Caco-2 (cell line): Measurements from ENCODE around the gene AUTS2. TPM values are rescaled to one million over a fixed set of nuclear protein-coding genes. Genes with fewer than 3 reads are reported as not detected.

Experiments used
- BruUV-seq: library from RNA; stranded (reverse); fragments of 400-500 nt; replicated peaks from 2 replicates; lab custom pipeline; 2021; lab: Mats Ljungman, UMichigan
- CTCF ChIA-PET: fragments of 300-600 bp; sonication (Branson Sonifier 250); formaldehyde crosslinking; loops from one replicate; lab custom pipeline; 2022; ENCODE audit warnings: antibody characterized with exemption; lab: Charles Lee
- POLR2A ChIA-PET: fragments of 300-600 bp; sonication (Branson Sonifier 250); formaldehyde crosslinking; loops from one replicate; lab custom pipeline; 2022; ENCODE audit warnings: antibody characterized with exemption; lab: Charles Lee
- DNase-seq, 2 experiments: peaks; one replicate each; pipeline versions ENCODE4 v3.0.0 to v3.0.0-alpha.2; 2020 to 2022
- H3K27me3 ChIP-seq: replicated peaks from 2 replicates; pipeline ENCODE4 v1.6.0; 2011; ENCODE audit warnings: low read length; ENCODE audit not compliant: control insufficient read depth, insufficient read depth
- H3K36me3 ChIP-seq: 2 replicates; pipeline ENCODE4 v1.5.1; 2011; ENCODE audit warnings: low read length; ENCODE audit not compliant: control insufficient read depth, insufficient read depth
- H3K4me1 ChIP-seq: fragments of 250-450 bp; sonication (Bioruptor Pico); 2 replicates; pipeline ENCODE4 v1.5.1; 2020; ENCODE audit warnings: mild to moderate bottlenecking
- H3K4me3 ChIP-seq: 2 replicates; pipeline ENCODE4 v1.5.1; 2011; ENCODE audit warnings: low read depth, mild to moderate bottlenecking, control low read depth, low read length
- H3K9me3 ChIP-seq: fragments of 250-450 bp; sonication (Bioruptor Pico); 2 replicates; pipeline ENCODE4 v1.5.1; 2020; ENCODE audit warnings: mild to moderate bottlenecking, moderate library complexity
- H3K27ac Mint-ChIP-seq: one replicate; pipeline ENCODE4 v1.8.0; 2022; ENCODE audit warnings: mixed read lengths; ENCODE audit not compliant: unreplicated experiment
- H3K27me3 Mint-ChIP-seq: one replicate; pipeline ENCODE4 v1.8.0; 2022; ENCODE audit warnings: mixed read lengths; ENCODE audit not compliant: insufficient read depth, unreplicated experiment
- H3K36me3 Mint-ChIP-seq: one replicate; pipeline ENCODE4 v1.8.0; 2022; ENCODE audit warnings: mild to moderate bottlenecking, mixed read lengths; ENCODE audit not compliant: insufficient read depth, unreplicated experiment
- H3K4me1 Mint-ChIP-seq: one replicate; pipeline ENCODE4 v1.8.0; 2022; ENCODE audit warnings: low read depth, mixed read lengths; ENCODE audit not compliant: unreplicated experiment
- H3K4me3 Mint-ChIP-seq: one replicate; pipeline ENCODE4 v1.8.0; 2022; ENCODE audit warnings: mild to moderate bottlenecking, moderate library complexity, mixed read lengths; ENCODE audit not compliant: unreplicated experiment
- H3K9me3 Mint-ChIP-seq: one replicate; pipeline ENCODE4 v1.8.0; 2022; ENCODE audit warnings: mixed read lengths; ENCODE audit not compliant: unreplicated experiment
- intact Hi-C: fragments of 100-400 bp; cut with micrococcal nuclease; formaldehyde crosslinking; loops from one replicate; pipeline ENCODE4 v1.10.0; 2022; ENCODE audit not compliant: unreplicated experiment
- total RNA-seq: library from RNA; stranded (reverse); gene quantifications from 2 replicates; pipeline ENCODE4 v1.2.3, GENCODE V29; 2022
- TF ChIP-seq, protein P1 (sequence below), 2 experiments: fragments of 200-600 bp in 1 of 2; IDR thresholded peaks; 1 replicate in 1 of 2; 2 replicates in 1 of 2; pipeline versions ENCODE4 v1.5.1 to v1.8.0; 2011 to 2022; ENCODE audit warnings: antibody characterized with exemption in 1 of 2, control low read depth in 1 of 2, inconsistent platforms in 1 of 2, low read depth in 1 of 2, low read length in 1 of 2, mild to moderate bottlenecking in 1 of 2, moderate library complexity in 1 of 2; ENCODE audit not compliant: insufficient read depth in 1 of 2, severe bottlenecking in 1 of 2, unreplicated experiment in 1 of 2

AUTS2 gene
- total RNA-seq, 1 experiment from 2014 or later, result 37.1 TPM

DNA sequence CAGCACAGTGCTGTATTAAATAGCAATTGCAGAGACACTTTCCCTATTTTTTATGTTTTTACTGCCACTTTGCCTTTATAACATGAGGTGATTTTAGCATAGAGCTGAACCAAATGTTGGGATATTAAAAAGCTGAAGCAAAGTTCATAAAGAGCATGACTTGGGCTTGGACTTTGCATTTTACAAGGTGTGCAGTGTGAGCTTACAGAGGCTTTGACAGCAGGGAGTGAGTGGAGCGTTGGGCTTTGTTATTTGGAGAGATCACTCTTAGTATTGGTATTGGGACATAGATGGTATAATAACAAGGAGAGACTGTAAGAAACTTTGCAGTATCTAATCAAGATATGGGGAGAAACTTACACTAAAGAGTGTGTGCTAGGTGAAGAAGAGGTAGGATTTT, 449.1 kb downstream of the AUTS2 start:
- no TSS peak for BruUV-seq
- POLR2A ChIA-PET, result no interaction called here
- TF ChIP-seq, protein P1, sequence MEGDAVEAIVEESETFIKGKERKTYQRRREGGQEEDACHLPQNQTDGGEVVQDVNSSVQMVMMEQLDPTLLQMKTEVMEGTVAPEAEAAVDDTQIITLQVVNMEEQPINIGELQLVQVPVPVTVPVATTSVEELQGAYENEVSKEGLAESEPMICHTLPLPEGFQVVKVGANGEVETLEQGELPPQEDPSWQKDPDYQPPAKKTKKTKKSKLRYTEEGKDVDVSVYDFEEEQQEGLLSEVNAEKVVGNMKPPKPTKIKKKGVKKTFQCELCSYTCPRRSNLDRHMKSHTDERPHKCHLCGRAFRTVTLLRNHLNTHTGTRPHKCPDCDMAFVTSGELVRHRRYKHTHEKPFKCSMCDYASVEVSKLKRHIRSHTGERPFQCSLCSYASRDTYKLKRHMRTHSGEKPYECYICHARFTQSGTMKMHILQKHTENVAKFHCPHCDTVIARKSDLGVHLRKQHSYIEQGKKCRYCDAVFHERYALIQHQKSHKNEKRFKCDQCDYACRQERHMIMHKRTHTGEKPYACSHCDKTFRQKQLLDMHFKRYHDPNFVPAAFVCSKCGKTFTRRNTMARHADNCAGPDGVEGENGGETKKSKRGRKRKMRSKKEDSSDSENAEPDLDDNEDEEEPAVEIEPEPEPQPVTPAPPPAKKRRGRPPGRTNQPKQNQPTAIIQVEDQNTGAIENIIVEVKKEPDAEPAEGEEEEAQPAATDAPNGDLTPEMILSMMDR (IDR thresholded peaks at IDR 0.05; ENCODE audit: insufficient read depth in 1 of 2, low read depth in 1 of 2, low read length in 1 of 2, severe bottlenecking in 1 of 2, unreplicated experiment in 1 of 2), result no peak
- H3K36me3 Mint-ChIP-seq, result no peaks in the 10 kb centered on the region
- Histone ChIP-seq H3K27me3 (no peaks in the 10 kb centered on the region), H3K4me1 (no peaks in the 10 kb centered on the region), H3K36me3 (no peaks in the 10 kb centered on the region), H3K4me3 (no peak overlapping the region), H3K9me3 (no peaks in the 10 kb centered on the region)
- no peak overlapping the region for H3K27ac Mint-ChIP-seq
- H3K27me3 Mint-ChIP-seq, result no peaks in the 10 kb centered on the region
- H3K9me3 Mint-ChIP-seq, result no peaks in the 10 kb centered on the region
- DNase-seq, result no peak
- intact Hi-C loops, result no loop called here
- CTCF ChIA-PET, result no interaction called here
- H3K4me3 Mint-ChIP-seq, result no peak overlapping the region
- H3K4me1 Mint-ChIP-seq, result no peaks in the 10 kb centered on the region

DNA sequence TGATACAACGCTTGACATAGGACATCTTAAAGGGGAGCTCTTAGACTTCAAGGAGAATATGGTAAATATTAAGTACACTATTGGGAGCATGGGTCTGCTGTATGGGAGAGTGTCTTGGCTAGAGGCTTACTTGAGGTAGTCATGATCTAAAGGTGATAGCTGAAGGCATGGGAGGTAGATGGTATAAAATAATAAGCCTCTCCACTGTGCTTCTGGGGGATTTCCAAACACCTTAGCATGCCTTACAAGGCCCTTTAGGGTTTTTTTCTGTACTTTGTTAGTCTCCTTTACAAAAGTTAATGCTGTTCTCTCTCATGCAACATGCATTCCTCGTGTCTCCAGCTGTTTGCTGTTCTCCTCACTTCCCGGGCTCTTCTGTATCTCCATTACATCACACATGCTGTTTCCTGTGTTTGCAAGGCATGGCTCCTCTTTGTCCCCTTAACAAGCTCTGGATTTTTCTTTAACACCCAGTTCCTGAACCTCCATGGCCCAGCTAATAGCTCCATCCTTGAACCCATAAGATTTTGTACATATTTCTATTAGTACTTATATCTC, 449.7 kb downstream of the AUTS2 start:
- no peaks in the 10 kb centered on the region for H3K9me3 Mint-ChIP-seq
- no peaks in the 10 kb centered on the region for H3K27me3 ChIP-seq
- H3K9me3 ChIP-seq, result no peaks in the 10 kb centered on the region
- no peak for DNase-seq
- H3K4me1 ChIP-seq, result no peaks in the 10 kb centered on the region
- ChIA-PET POLR2A (no interaction called here), CTCF (no interaction called here)
- BruUV-seq, result no TSS peak
- H3K36me3 Mint-ChIP-seq, result no peaks in the 10 kb centered on the region
- no peaks in the 10 kb centered on the region for H3K27me3 Mint-ChIP-seq
- intact Hi-C loops, result no loop called here
- no peaks in the 10 kb centered on the region for H3K4me1 Mint-ChIP-seq
- H3K4me3 Mint-ChIP-seq, result no peak overlapping the region
- H3K27ac Mint-ChIP-seq, result no peak overlapping the region
- TF ChIP-seq, protein P1 (IDR thresholded peaks at IDR 0.05; ENCODE audit: insufficient read depth in 1 of 2, low read depth in 1 of 2, low read length in 1 of 2, severe bottlenecking in 1 of 2, unreplicated experiment in 1 of 2), result no peak
- no peak overlapping the region for H3K4me3 ChIP-seq
- H3K36me3 ChIP-seq, result no peaks in the 10 kb centered on the region

DNA sequence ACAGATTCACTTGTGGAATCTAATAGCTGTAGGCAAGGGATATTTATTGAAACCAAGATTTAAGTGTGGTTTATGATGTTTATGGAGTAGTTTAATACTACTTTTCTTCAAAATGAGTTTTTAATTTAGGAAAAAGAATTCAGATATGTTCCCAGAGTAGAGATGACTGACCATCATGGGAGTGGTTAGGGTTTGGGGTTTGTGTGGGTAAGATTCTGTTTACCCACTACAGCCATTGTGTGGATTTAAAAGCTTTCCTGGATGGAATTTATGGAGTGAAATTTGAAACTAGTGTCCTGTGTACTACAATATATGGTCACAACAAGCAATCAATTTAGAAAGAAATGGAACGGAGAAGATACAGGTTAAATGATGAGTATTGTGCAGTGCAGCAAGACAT, 453.5 kb downstream of the AUTS2 start:
- ChIA-PET CTCF (no interaction called here), POLR2A (no interaction called here)
- H3K27ac Mint-ChIP-seq, result no peak overlapping the region
- Histone ChIP-seq H3K4me1 (no peaks in the 10 kb centered on the region), H3K27me3 (no peaks in the 10 kb centered on the region), H3K4me3 (no peak overlapping the region), H3K9me3 (no peaks in the 10 kb centered on the region), H3K36me3 (no peaks in the 10 kb centered on the region)
- TF ChIP-seq, protein P1 (IDR thresholded peaks at IDR 0.05; ENCODE audit: insufficient read depth in 1 of 2, low read depth in 1 of 2, low read length in 1 of 2, severe bottlenecking in 1 of 2, unreplicated experiment in 1 of 2), result no peak
- no TSS peak for BruUV-seq
- DNase-seq, result no peak
- peaks cover 8% of the 10 kb centered on the region for H3K4me1 Mint-ChIP-seq
- no peak overlapping the region for H3K4me3 Mint-ChIP-seq
- peaks cover 6% of the 10 kb centered on the region for H3K27me3 Mint-ChIP-seq
- intact Hi-C loops, result no loop called here
- no peaks in the 10 kb centered on the region for H3K36me3 Mint-ChIP-seq
- H3K9me3 Mint-ChIP-seq, result no peaks in the 10 kb centered on the region
